HG02970 (cell line): ENCODE measurements around the gene GTF2IRD2.
A peak's percentile ranks its signal among the peaks of the same experiment; 100 is the strongest.
"Not testable (repeated sequence)": the region's sequence is repeated elsewhere in the genome, so short reads cannot be mapped to it uniquely, and the experiment has no call there.

ENCODE experiments used
- ATAC-seq: cut with Tn5 transposase; IDR thresholded peaks from one replicate; pipeline ENCODE4 v1.9.1; 2021; ENCODE audit warnings: mild to moderate bottlenecking, moderate library complexity, moderate number of reproducible peaks; ENCODE audit not compliant: unreplicated experiment, low FRiP score

The GTF2IRD2 gene

DNA sequence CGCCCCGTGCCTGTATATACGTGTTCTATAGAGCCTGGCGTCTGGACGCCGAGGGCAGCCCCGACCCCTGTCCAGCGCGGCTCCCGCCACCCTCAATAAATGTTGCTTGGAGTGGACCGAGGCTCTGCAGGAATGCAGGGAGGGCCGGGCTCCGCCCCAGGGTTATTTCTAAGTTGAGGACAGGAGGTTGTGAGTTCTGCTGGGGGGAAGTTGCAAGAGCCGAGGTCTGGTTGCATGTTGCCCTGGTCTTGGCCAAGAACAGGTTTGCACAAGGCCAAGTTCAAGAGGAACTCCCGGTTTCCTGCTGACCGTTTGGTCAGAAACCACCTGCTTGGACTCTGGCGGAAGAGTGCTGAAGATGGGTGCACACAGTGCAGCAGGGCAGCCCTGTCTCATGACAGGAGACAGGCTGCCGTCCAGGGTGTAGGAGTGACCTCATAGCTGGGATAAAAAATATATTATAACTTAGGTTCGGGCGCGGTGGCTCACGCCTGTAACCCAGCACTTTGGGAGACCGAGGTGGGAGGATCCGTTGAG is 62.1 kb downstream of the GTF2IRD2 start:
- not testable (repeated sequence) for ATAC-seq

DNA sequence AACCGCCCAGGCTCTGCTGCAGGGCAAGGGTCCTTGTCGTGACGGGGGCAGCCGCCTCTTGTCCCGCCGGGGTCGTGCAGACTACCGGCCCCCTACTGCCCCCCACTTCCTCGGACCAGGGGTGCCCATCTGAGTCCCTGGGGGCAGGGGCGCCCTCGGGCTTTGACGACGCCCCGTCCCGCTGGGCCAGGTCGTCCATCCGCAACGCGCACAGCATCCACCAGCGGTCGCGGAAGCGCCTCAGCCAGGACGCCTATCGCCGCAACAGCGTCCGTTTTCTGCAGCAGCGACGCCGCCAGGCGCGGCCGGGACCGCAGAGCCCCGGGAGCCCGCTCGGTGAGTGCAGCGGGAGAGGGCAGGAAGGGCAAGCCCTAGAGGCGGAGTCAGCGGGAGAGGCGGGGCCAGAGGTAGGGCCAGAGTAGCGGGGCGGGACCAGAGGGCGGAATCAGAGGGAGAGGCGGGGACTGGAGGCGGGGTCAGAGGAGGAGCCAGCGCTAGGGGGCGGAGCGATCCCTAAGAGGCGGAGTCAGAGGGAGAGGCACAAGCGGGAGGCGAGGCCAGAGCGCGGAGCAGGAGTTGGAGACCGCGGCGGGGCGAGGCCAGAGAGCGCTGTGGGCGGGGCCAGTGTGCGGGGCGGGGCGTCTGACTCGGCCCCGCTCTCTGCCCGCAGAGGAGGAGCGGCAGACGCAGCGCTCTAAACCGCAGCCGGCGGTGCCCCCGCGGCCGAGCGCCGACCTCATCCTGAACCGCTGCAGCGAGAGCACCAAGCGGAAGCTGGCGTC is 62.8 kb downstream of the GTF2IRD2 start:
- ATAC-seq = peak; percentile 95

DNA sequence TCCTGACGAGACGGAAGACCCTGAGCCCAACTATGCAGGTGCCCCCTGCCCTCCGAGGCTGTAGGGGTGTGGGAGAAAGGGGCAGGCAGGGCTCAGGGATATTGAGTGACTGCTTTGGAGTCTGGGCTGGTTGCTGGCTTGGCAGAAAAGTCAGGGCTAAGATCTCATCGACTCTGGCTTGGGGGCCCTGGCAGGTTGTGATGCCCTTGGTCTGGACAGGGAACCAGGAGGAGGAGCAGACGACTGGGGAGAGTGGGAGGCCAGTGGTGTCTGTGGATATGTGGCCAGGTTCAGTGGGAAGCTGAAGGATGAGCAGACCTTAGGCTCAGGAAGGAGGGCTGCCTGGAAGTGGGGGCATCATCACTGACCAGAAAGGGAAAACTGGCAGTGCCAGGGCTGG is 67.8 kb downstream of the GTF2IRD2 start:
- ATAC-seq = not testable (repeated sequence)

DNA sequence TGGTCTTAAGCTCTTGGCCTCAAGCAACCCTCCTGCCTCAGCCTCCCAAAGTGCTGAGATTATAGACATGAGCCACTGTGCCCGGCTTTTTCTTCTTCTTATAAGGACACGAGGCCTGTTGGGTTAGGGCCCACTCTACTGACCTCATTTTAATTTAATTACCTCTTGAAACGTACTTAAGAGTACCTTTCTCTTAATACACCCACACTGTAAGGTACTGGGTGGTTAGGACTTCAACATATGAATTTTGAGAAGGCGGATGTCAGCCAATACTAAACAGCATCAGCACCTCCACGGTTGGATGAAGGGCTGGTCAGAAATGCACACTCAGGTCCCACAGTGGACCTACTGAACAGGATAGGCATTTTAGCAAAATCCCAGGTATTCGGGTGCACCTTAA is 69.7 kb downstream of the GTF2IRD2 start:
- not testable (repeated sequence) for ATAC-seq

DNA sequence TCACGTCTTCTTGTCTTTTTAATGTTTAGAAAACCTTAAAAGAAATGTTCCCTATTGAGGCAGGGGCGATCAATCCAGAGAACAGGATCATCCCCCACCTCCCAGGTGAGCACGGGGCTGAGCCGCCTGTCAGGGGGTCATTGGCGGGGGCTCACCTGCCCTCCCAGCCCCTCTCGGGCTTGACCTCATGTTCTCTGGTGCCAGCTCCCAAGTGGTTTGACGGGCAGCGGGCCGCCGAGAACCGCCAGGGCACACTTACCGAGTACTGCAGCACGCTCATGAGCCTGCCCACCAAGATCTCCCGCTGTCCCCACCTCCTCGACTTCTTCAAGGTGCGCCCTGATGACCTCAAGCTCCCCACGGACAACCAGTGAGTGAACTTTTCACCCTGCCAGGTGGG is 72.4 kb downstream of the GTF2IRD2 start:
- not testable (repeated sequence) for ATAC-seq

DNA sequence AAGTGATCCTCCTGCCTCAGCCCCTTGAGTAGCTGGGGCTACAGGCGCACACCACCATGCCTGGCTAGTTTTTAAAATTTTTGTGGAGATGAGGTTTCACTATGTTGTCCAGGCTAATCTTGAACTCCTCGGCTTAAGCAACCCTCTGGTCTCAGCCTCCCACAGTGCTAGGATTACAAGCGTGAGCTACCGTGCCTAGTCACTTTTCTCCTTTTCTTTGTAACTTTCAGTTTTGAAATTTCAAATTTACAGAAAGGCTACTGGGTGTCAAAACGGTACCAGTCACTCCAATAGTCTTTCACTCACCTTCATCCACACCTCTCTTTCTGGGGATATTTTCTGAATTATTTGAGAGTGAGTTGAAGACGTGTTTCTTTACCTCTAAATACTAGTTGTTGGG is 76.3 kb downstream of the GTF2IRD2 start:
- ATAC-seq = not testable (repeated sequence)

DNA sequence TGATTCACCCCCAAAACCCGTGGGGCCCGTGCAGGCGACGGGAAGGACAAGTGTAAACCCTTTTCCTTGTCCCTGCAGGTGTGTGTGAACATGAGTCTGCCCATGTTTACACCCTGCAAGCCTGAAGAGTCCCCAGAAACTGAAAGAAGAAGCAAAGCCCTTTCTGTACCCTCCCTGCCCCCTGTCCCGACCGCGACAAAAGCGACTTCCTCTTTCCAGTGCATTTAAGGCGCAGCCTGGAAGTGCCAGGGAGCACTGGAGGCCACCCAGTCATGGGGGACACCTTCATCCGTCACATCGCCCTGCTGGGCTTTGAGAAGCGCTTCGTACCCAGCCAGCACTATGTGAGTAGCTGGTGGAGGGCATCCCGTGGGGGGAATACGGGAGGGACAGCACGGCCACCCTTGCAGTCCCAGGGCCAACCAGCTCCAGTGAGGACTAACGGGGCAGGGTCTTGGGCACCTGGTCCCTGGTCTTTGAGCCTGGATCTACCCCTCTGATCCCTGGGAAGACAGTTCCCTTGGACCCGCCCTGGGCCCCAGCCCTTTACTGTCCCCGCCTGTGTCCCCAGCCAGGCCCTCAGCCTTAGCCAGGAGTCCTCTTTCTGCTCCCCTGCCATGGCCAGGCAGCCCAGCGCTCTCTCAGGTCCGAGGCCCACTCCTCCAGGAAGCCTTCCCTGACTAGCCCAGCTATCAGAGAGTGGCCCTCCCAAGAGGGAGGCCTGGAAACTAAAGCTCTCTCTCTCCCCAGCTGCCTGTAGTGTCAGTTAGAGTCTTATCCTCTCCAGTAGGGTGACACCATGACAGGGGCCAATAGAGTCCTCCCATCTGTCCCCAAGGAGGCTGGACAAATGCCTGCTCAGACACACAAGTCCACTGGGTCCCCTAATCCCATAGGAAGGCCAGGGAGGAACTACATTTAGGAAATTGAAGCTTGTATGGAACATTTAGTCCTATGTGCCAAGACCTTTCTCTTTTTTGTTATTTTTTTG is 77.3 kb downstream of the GTF2IRD2 start, which contains the start of gene NCF1:
NCF1 (plus strand) TSS at position 252 of the 991 bp plus-strand sequence; CDS start at position 273, 21 bp downstream.
- ATAC-seq = not testable (repeated sequence)

DNA sequence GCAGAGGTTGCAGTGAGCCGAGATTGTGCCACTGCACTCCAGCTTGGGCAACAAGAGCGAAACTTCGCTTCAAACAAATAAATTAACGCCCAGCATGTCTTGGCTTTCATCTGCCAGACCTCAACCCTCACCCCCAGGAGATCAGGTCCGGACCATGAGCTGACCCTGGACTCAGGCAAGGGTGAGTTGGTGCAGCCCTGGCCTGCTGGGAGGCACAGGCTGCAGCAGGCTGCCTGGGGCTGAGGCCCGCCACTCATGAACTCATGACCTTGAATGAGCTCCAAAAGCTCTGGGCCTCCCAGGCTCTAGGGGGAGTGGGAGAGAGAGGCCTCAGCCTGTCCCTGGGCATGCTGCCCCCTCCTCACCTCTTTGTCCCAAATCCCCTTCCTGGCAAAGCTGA is 79.3 kb downstream of the GTF2IRD2 start:
- ATAC-seq = not testable (repeated sequence)

DNA sequence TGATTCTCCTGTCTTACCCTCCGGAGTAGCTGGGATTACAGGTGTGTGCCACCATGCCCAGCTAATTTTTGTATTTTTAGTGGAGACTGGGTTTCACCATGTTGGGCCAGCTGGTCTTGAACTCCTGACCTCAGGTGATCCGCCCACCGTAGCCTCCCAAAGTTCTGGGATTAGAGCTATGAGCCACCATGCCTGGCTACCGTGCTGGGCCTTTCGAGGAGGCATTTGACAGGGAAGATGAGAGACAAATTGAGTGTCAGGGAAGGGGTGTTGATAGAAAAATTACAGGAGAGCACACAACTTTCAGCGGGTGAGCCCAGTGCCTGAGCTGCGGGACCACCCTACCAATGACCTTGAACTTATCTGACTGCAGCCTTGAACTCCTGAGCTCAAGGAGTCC is 81.3 kb downstream of the GTF2IRD2 start:
- ATAC-seq = not testable (repeated sequence)

DNA sequence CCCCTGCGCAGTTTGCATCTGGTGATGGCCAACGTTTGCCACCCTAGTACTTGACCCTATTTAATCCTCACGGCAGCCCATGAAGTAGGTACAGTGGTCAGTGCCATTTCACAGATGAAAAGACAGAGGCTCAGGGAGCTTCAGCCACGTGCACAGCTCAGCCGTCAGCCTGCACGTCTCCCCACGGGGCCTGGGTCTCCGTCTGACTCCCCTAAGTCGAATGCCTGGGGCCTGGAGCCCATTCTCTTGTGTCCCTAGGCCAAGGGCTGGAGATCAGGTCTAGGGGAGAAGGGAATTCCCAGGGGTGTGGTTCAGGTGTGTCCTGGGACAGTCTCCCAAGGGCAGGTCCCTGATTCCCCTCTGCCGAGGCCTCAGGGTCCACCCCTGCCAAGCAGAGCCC is 84.4 kb downstream of the GTF2IRD2 start:
- ATAC-seq = not testable (repeated sequence)

DNA sequence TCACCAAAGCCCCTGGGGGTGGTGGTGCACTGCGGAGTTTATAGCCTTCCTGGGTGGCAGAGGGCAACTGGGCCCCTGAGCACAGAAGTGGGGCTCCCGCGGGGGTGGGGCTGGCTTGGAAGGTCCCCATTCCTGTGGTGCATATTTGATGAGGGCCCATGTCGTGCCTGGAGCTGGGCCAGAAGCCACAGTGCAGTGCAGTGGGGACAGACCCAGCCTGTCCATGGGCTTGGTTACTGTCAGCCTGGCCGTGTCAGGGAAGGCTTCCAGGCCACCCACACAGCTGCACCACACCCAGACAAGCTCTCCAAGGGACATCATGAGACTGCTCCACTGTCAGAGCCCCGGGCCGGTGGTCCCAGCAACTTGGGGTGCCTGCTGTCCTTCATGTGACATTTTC is 84.9 kb downstream of the GTF2IRD2 start:
- ATAC-seq = not testable (repeated sequence)

DNA sequence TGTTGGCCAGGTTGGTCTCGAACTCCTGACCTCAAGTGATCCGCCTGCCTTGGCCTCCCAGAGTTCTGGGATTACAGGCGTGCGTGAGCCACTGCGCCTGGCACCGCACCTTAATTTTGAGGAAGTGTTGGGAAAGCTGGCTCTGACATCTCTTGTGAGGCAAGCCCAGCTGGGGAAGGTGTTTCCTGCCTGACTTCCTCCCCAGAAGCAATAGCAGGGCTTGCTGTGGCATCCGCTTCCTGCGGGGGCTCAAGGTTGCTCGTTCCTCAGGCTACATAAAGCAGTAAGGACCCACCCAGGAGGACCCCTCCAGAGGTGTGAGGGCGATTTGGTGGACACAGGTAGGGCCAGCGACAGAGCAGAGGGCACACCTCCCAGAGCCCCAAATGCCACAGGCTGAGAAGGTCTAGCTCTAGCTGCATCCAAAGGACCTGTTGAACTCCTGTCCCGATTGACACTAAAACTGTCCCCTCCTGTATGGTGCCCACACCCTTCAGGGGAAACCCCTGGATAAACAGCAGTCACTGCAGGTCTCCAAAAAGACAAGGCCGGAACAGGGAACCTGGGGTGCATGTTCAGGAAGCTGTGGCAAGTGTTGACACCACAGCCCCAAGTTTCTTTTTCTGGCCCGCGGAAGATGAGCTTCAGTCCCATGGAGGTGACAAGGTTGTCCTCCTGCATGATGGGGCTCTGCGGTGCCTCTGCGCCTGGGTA is 86.0 kb downstream of the GTF2IRD2 start:
- not testable (repeated sequence) for ATAC-seq

DNA sequence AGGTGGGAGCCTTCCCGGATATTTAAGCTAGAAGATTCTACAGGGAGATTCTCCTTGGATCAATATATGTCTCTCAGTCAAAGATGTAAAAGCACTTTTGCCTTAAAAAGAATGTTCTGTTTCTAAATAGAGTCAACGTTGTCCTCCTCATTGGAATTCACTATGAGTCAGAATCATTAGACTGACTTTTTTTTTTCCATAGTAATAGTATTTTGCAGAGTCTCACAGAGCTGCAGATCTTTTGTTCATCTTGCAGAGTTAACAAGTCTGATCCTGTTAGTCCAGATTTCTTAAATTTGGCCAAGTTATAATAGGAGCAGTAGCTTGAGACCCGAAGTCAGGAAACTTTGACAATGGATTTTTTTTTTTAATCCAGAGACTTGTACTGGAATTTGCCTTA is 92.4 kb downstream of the GTF2IRD2 start:
- ATAC-seq = not testable (repeated sequence)

DNA sequence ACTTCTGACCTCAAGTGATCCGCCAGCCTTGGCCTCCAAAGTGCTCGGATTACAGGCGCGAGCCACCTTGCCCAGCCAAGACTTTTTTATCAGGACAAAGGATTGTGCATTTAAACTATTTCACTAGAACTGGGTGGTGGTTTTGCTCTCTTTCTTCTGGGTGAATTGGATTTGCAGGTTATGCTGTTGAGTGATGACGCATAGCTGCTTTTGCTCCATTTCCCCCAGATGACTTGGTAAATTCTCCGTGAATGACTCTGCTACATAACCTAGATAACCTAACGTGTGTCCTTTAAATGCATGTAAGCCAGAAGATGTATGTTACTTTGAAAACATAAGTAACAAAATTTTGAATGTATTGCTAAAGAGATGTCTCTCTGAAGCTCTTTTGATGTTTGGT is 93.1 kb downstream of the GTF2IRD2 start:
- not testable (repeated sequence) for ATAC-seq

DNA sequence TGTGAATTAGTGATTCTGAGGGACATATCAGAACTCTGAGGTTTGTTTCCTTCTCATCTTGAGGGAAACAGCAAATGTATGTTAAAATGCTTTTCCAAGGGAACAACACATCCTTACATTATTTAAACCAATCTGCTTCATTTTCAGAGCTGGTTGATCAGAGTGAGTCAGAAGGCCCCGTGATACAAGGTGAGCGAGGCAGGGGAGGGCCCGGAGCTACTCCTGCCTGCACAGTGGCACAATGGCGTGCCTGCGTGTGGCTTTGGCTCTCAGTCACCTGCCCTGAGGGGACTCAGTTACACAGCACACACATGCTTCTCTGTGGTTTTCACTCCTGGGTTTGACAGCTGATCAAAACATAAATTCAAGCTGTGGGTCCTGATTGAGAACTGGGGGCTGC is 94.7 kb downstream of the GTF2IRD2 start:
- ATAC-seq = not testable (repeated sequence)

DNA sequence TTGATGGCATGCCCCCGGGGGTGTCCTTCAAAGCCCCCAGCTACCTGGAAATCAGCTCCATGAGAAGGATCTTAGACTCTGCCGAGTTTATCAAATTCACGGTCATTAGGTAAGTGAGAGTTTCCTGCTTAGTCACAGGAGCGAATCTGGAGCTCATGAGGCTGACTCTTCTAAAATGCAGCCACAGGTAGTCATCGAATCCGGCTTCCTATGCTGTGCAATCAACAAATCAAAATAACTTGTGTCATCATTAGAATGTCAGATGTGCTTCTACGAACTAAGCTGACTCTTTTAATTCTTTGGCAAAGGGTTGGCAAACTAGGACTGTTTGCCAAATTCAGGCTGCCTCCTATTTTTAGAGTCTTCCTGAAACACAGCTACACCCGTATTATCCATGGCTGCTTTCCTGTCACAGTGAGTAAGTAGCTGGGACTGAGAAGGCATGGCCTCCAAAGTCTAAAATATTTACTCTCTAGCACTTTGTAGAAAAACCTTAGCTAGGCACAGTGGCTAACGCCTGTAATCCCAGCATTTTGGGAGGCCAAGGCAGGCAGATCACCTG is 97.4 kb downstream of the GTF2IRD2 start:
- not testable (repeated sequence) for ATAC-seq
